Upper lobe of right lung (tissue), 1 donor: ENCODE measurements around the gene SYNE1. TPM values are rescaled to one million over a fixed set of nuclear protein-coding genes. Genes with fewer than 3 reads are reported as not detected.

Experiments used
- ATAC-seq: fragments of 200-7000 bp; cut with Tn5 transposase; one replicate; pipeline ENCODE4 v1.9.1; 2020; ENCODE audit warnings: mild to moderate bottlenecking, moderate library complexity
- DNase-seq: peaks from one replicate; pipeline ENCODE4 v3.0.0-alpha.2; 2020
- H3K27ac ChIP-seq: fragments of 200-600 bp; one replicate; pipeline ENCODE4 v1.8.0; 2022
- H3K27me3 ChIP-seq: fragments of 200-600 bp; one replicate; pipeline ENCODE4 v1.8.0; 2022; ENCODE audit warnings: mild to moderate bottlenecking
- H3K36me3 ChIP-seq: fragments of 200-600 bp; one replicate; pipeline ENCODE4 v1.8.0; 2022
- H3K4me1 ChIP-seq: fragments of 200-600 bp; one replicate; pipeline ENCODE4 v1.8.0; 2022
- H3K4me3 ChIP-seq: fragments of 200-600 bp; one replicate; pipeline ENCODE4 v1.8.0; 2022; ENCODE audit warnings: mild to moderate bottlenecking
- H3K9me3 ChIP-seq: fragments of 200-600 bp; one replicate; pipeline ENCODE4 v1.8.0; 2022
- CTCF ChIP-seq: fragments of 200-600 bp; IDR thresholded peaks from one replicate; pipeline ENCODE4 v1.8.0; 2022; ENCODE audit warnings: antibody characterized with exemption
- intact Hi-C: fragments of 100-400 bp; cut with DNase I; formaldehyde crosslinking; loops from one replicate; pipeline ENCODE4 v1.11.0; 2022
- total RNA-seq: library from RNA; stranded (reverse); fragmentation: NEBNext Ultra II Directional; extraction: Animal tissue kit (Norgen Biotek cat#: 25700); gene quantifications from one replicate; pipeline ENCODE4 v1.2.1, GENCODE V29; 2021
- donor health status: DM: no; HTN: yes; CAD: no; lungs with severe emphysema.

SYNE1 gene
- total RNA-seq, 1 donor from 2014 or later, result 168 TPM

DNA sequence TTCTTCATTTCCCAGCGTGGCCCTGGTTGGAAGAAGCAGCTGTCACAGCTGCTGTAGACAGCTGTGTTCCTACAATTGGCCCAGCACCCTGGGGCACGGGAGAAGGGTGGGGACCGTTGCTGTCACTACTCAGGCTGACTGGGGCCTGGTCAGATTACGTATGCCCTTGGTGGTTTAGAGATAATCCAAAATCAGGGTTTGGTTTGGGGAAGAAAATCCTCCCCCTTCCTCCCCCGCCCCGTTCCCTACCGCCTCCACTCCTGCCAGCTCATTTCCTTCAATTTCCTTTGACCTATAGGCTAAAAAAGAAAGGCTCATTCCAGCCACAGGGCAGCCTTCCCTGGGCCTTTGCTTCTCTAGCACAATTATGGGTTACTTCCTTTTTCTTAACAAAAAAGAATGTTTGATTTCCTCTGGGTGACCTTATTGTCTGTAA, 537.0 kb downstream of the SYNE1 start:
- no peaks in the 10 kb centered on the region for H3K27me3 ChIP-seq
- peak; percentile 77 for DNase-seq
- no peaks in the 10 kb centered on the region for H3K36me3 ChIP-seq
- intact Hi-C loops, result no loop called here
- H3K4me1 ChIP-seq, result peaks cover 4% of the 10 kb centered on the region
- peak; percentile 92 for ATAC-seq
- H3K9me3 ChIP-seq, result no peaks in the 10 kb centered on the region
- H3K4me3 ChIP-seq, result no peak overlapping the region
- peak overlapping the region; percentile 38 for H3K27ac ChIP-seq
- no peak for TF ChIP-seq CTCF

GRCh38 chr6:152099446-152100182, 537.5 kb downstream of the SYNE1 start:
- no peak for DNase-seq
- Histone ChIP-seq H3K27ac (peak overlapping the region; percentile 38), H3K36me3 (no peaks in the 10 kb centered on the region), H3K4me3 (no peak overlapping the region), H3K4me1 (peaks cover 9% of the 10 kb centered on the region), H3K27me3 (no peaks in the 10 kb centered on the region), H3K9me3 (no peaks in the 10 kb centered on the region)
- no peak for ATAC-seq
- intact Hi-C loops, result no loop called here
- TF ChIP-seq CTCF, result no peak

- no peak for DNase-seq
- intact Hi-C loops, result no loop called here
- Histone ChIP-seq H3K9me3 (no peaks in the 10 kb centered on the region), H3K4me3 (no peak overlapping the region), H3K4me1 (peaks cover 11% of the 10 kb centered on the region), H3K36me3 (no peaks in the 10 kb centered on the region), H3K27ac (no peak overlapping the region), H3K27me3 (no peaks in the 10 kb centered on the region)
- no peak for ATAC-seq
- no peak for TF ChIP-seq CTCF
Measured at GRCh38 chr6:152098683-152099082, 538.5 kb downstream of the SYNE1 start.

- intact Hi-C loops, result no loop called here
- no peak for ATAC-seq
- TF ChIP-seq CTCF, result no peak
- H3K4me3 ChIP-seq, result no peak overlapping the region
- H3K27me3 ChIP-seq, result no peaks in the 10 kb centered on the region
- no peak overlapping the region for H3K27ac ChIP-seq
- no peak for DNase-seq
- no peaks in the 10 kb centered on the region for H3K36me3 ChIP-seq
- no peaks in the 10 kb centered on the region for H3K9me3 ChIP-seq
- H3K4me1 ChIP-seq, result peaks cover 11% of the 10 kb centered on the region
Measured at GRCh38 chr6:152096863-152097496, 540.2 kb downstream of the SYNE1 start.

DNA sequence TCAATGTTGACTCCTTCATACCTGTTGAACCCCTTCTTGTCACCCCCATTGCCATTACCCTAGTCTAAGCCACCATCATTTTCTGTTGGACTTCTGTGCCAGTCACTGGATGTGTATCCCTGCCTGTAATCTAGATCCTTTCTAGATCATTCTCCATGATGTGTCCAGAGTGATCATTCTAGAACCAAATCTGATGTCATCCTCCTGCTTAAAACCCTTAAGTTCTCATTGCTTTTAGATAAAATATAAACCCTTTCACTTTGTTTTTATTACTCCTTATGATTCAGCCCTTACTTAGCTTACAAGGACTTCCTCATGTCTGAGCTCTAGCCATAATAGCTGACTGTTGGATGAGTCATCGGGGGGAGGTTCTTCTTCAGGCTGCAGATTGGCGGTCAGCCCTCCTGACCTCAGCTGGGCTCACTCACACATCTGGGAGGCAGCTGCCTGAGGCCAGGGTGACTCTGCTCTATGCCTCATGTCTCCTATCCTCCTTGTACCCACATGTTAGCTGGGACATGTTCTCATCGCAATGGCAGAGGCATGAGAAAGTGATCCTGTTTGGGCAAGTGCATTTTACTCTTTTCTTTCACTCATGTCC, 542.1 kb downstream of the SYNE1 start:
- Histone ChIP-seq H3K4me3 (no peak overlapping the region), H3K36me3 (no peaks in the 10 kb centered on the region), H3K4me1 (peaks cover 11% of the 10 kb centered on the region), H3K27ac (peak overlapping the region; percentile 65), H3K9me3 (no peaks in the 10 kb centered on the region), H3K27me3 (no peaks in the 10 kb centered on the region)
- no peak for TF ChIP-seq CTCF
- peak; percentile 86 for ATAC-seq
- DNase-seq, result no peak
- intact Hi-C loops, result no loop called here
